ENCODE results near the gene SLF1.

GRCh38 chr5:94699562-94699961 is 81.1 kb downstream of the SLF1 start:
- TF ChIP-seq POLR2A (IDR thresholded peaks at IDR 0.05; ENCODE audit: low read length): no peak
- no peak for TF ChIP-seq GATA1 (IDR thresholded peaks at IDR 0.05; ENCODE audit: low read depth, low read length)

Measured in erythroblast (primary cell).